Astrocyte (in vitro differentiated cells and primary cell): ENCODE data around the gene TMEM266. TPM values are rescaled to one million over a fixed set of nuclear protein-coding genes. Genes with fewer than 3 reads are reported as not detected.

Experiments used
- DNase-seq: peaks from one replicate; pipeline ENCODE4 v3.0.0-alpha.2; 2010; ENCODE audit warnings: low read depth
- FAIRE-seq: peaks from 2 replicates; lab custom pipeline; 2011; peaks lifted over from hg19 to GRCh38; lab: Jason Lieb, UNC
- H2AFZ ChIP-seq: 2 replicates; pipeline ENCODE4 v1.6.0; 2012; ENCODE audit warnings: low read depth, low read length, inconsistent platforms
- H3K27ac ChIP-seq: 2 replicates; pipeline ENCODE4 v1.5.1; 2011; ENCODE audit warnings: low read depth, low read length, inconsistent platforms
- H3K27me3 ChIP-seq: 2 replicates; pipeline ENCODE4 v1.6.0; 2011; ENCODE audit warnings: low read length, inconsistent platforms; ENCODE audit not compliant: insufficient read depth
- H3K36me3 ChIP-seq: 2 replicates; pipeline ENCODE4 v1.5.1; 2011; ENCODE audit warnings: low read length, inconsistent platforms; ENCODE audit not compliant: insufficient read depth
- H3K4me1 ChIP-seq: 2 replicates; pipeline ENCODE4 v1.5.1; 2011; ENCODE audit warnings: low read length, inconsistent platforms; ENCODE audit not compliant: insufficient read depth
- H3K4me2 ChIP-seq: 2 replicates; pipeline ENCODE4 v1.6.0; 2012; ENCODE audit warnings: low read length, inconsistent platforms
- H3K4me3 ChIP-seq: 2 replicates; pipeline ENCODE4 v1.5.1; 2011; ENCODE audit warnings: low read depth, mild to moderate bottlenecking, low read length, inconsistent platforms; ENCODE audit not compliant: insufficient read depth
- H3K79me2 ChIP-seq: 2 replicates; pipeline ENCODE4 v1.6.0; 2012; ENCODE audit warnings: mild to moderate bottlenecking, low read length, inconsistent platforms; ENCODE audit not compliant: insufficient read depth
- H3K9ac ChIP-seq: 2 replicates; pipeline ENCODE4 v1.6.0; 2012; ENCODE audit warnings: mild to moderate bottlenecking, low read length, inconsistent platforms
- H3K9me3 ChIP-seq: 2 replicates; pipeline ENCODE4 v1.5.1; 2012; ENCODE audit warnings: low read depth, mild to moderate bottlenecking, low read length, inconsistent platforms; ENCODE audit not compliant: insufficient read depth
- H4K20me1 ChIP-seq: 2 replicates; pipeline ENCODE4 v1.6.0; 2012; ENCODE audit warnings: low read length, inconsistent platforms; ENCODE audit not compliant: insufficient read depth
- H3K27ac Mint-ChIP-seq: one replicate; pipeline ENCODE4 v1.8.0; 2021; ENCODE audit warnings: mild to moderate bottlenecking, mixed read lengths; ENCODE audit not compliant: unreplicated experiment
- H3K27me3 Mint-ChIP-seq: one replicate; pipeline ENCODE4 v1.8.0; 2021; ENCODE audit warnings: low read depth, mixed read lengths; ENCODE audit not compliant: unreplicated experiment
- H3K36me3 Mint-ChIP-seq: one replicate; pipeline ENCODE4 v1.8.0; 2021; ENCODE audit warnings: low read depth, mixed read lengths; ENCODE audit not compliant: unreplicated experiment
- H3K4me1 Mint-ChIP-seq: one replicate; pipeline ENCODE4 v1.8.0; 2021; ENCODE audit warnings: low read depth, mixed read lengths; ENCODE audit not compliant: unreplicated experiment
- H3K4me3 Mint-ChIP-seq: one replicate; pipeline ENCODE4 v1.8.0; 2021; ENCODE audit warnings: mild to moderate bottlenecking, moderate library complexity, mixed read lengths; ENCODE audit not compliant: unreplicated experiment
- H3K9me3 Mint-ChIP-seq: one replicate; pipeline ENCODE4 v1.8.0; 2021; ENCODE audit warnings: mild to moderate bottlenecking, mixed read lengths; ENCODE audit not compliant: unreplicated experiment
- CTCF ChIP-seq: IDR thresholded peaks from 2 replicates; pipeline ENCODE4 v1.5.1; 2011; ENCODE audit warnings: low read depth, mild to moderate bottlenecking, inconsistent platforms, low read length, moderate library complexity; ENCODE audit not compliant: insufficient read depth
- EZH2 ChIP-seq: IDR thresholded peaks from 2 replicates; pipeline ENCODE4 v1.6.1; 2012; ENCODE audit warnings: mild to moderate bottlenecking, low read length, inconsistent platforms; ENCODE audit not compliant: insufficient read depth
- total RNA-seq: library from RNA; stranded (reverse); gene quantifications from 2 replicates; pipeline ENCODE4 v1.2.1, GENCODE V29; 2021

Gene TMEM266
- total RNA-seq, 1 donor from 2014 or later, result 0.36 TPM

GRCh38 chr15:76198456-76199105 is 138.8 kb downstream of the TMEM266 start:
- Histone ChIP-seq H4K20me1 (no peaks in the 10 kb centered on the region), H3K4me1 (peaks cover 38% of the 10 kb centered on the region), H3K27me3 (no peaks in the 10 kb centered on the region), H3K9me3 (no peaks in the 10 kb centered on the region), H3K4me3 (no peak overlapping the region), H3K27ac (peak overlapping the region; percentile 66), H3K4me2 (peak overlapping the region; percentile 54), H3K9ac (no peak overlapping the region), H3K79me2 (no peaks in the 10 kb centered on the region), H2AFZ (peak overlapping the region; percentile 54), H3K36me3 (no peaks in the 10 kb centered on the region)
- H3K27me3 Mint-ChIP-seq, result peaks cover 4% of the 10 kb centered on the region
- peaks cover 7% of the 10 kb centered on the region for H3K36me3 Mint-ChIP-seq
- no peak overlapping the region for H3K4me3 Mint-ChIP-seq
- FAIRE-seq, result no peak
- no peak for TF ChIP-seq EZH2
- no peak for TF ChIP-seq CTCF
- DNase-seq, result no peak
- no peak overlapping the region for H3K27ac Mint-ChIP-seq
- H3K9me3 Mint-ChIP-seq, result peaks cover 7% of the 10 kb centered on the region
- H3K4me1 Mint-ChIP-seq, result peaks cover 9% of the 10 kb centered on the region

GRCh38 chr15:76199106-76200082 is 139.6 kb downstream of the TMEM266 start:
- peaks cover 38% of the 10 kb centered on the region for H3K4me1 ChIP-seq
- H3K9me3 ChIP-seq, result no peaks in the 10 kb centered on the region
- H2AFZ ChIP-seq, result peak overlapping the region; percentile 54
- H3K27me3 Mint-ChIP-seq, result no peaks in the 10 kb centered on the region
- H3K27ac ChIP-seq, result peak overlapping the region; percentile 66
- H3K9me3 Mint-ChIP-seq, result peaks cover 7% of the 10 kb centered on the region
- H3K27ac Mint-ChIP-seq, result no peak overlapping the region
- peaks cover 7% of the 10 kb centered on the region for H3K36me3 Mint-ChIP-seq
- no peaks in the 10 kb centered on the region for H3K27me3 ChIP-seq
- no peak for FAIRE-seq
- H3K4me3 ChIP-seq, result no peak overlapping the region
- H3K79me2 ChIP-seq, result no peaks in the 10 kb centered on the region
- peak overlapping the region; percentile 54 for H3K4me2 ChIP-seq
- DNase-seq, result peak; percentile 83
- no peak for TF ChIP-seq EZH2
- no peak for TF ChIP-seq CTCF
- H3K36me3 ChIP-seq, result no peaks in the 10 kb centered on the region
- peaks cover 9% of the 10 kb centered on the region for H3K4me1 Mint-ChIP-seq
- no peak overlapping the region for H3K4me3 Mint-ChIP-seq
- H4K20me1 ChIP-seq, result no peaks in the 10 kb centered on the region
- H3K9ac ChIP-seq, result peak overlapping the region; percentile 36
